GM18519 (cell line): Measurements from ENCODE around the gene SOAT2.
"Not testable (repeated sequence)": the region's sequence is repeated elsewhere in the genome, so short reads cannot be mapped to it uniquely, and the experiment has no call there.

Experiments
- ATAC-seq: cut with Tn5 transposase; IDR thresholded peaks from one replicate; pipeline ENCODE4 v1.9.1; 2021; ENCODE audit warnings: mild to moderate bottlenecking, moderate library complexity; ENCODE audit not compliant: unreplicated experiment, low FRiP score

Gene SOAT2

GRCh38 chr12:53101931-53102781 lies 1.1 kb upstream of the SOAT2 start:
- no peak for ATAC-seq

- no peak for ATAC-seq
Measured at GRCh38 chr12:53103860-53104305, 597 bp downstream of the SOAT2 start.

- no peak for ATAC-seq
Measured at GRCh38 chr12:53105256-53105655, 2.0 kb downstream of the SOAT2 start.

- ATAC-seq, result no peak
Measured at GRCh38 chr12:53105712-53106439, 2.6 kb downstream of the SOAT2 start.

- no peak for ATAC-seq
Measured at GRCh38 chr12:53107122-53107521, 3.8 kb downstream of the SOAT2 start.

GRCh38 chr12:53112431-53112830 lies 9.1 kb downstream of the SOAT2 start:
- not testable (repeated sequence) for ATAC-seq

- ATAC-seq, result no peak
Measured at GRCh38 chr12:53113136-53113705, 9.9 kb downstream of the SOAT2 start.

GRCh38 chr12:53113951-53114350 lies 10.7 kb downstream of the SOAT2 start:
- ATAC-seq, result no peak

- ATAC-seq, result no peak
Measured at GRCh38 chr12:53115112-53115890, 12.0 kb downstream of the SOAT2 start.

- no peak for ATAC-seq
Measured at GRCh38 chr12:53115891-53116648, 12.8 kb downstream of the SOAT2 start.

- ATAC-seq, result no peak
Measured at GRCh38 chr12:53118751-53119300, 15.5 kb downstream of the SOAT2 start.

GRCh38 chr12:53120685-53121525 lies 17.6 kb downstream of the SOAT2 start:
- ATAC-seq, result no peak

- no peak for ATAC-seq
Measured at GRCh38 chr12:53122961-53123468, 19.7 kb downstream of the SOAT2 start.

GRCh38 chr12:53123578-53124351 lies 20.5 kb downstream of the SOAT2 start:
- no peak for ATAC-seq

- no peak for ATAC-seq
Measured at GRCh38 chr12:53124352-53124723, 21.1 kb downstream of the SOAT2 start.

GRCh38 chr12:53127169-53127568 lies 23.9 kb downstream of the SOAT2 start:
- no peak for ATAC-seq

- ATAC-seq, result no peak
Measured at GRCh38 chr12:53128780-53129569, 25.7 kb downstream of the SOAT2 start.
